Panc1 (cell line): ENCODE measurements around the gene UPB1. TPM values are rescaled to one million over a fixed set of nuclear protein-coding genes. Genes with fewer than 3 reads are reported as not detected.

Source experiments
- ATAC-seq: fragments of 200-7000 bp; cut with Tn5 transposase; 2 replicates; pipeline ENCODE4 v1.9.1; 2020; ENCODE audit warnings: mild to moderate bottlenecking, moderate library complexity
- BruUV-seq: library from RNA; stranded (reverse); fragments of 400-500 nt; replicated peaks from 2 replicates; lab custom pipeline; 2021; lab: Mats Ljungman, UMichigan
- CTCF ChIA-PET: fragments of 300-600 bp; sonication (Branson Sonifier 250); formaldehyde crosslinking; loops from one replicate; lab custom pipeline; 2022; ENCODE audit warnings: antibody characterized with exemption; lab: Charles Lee
- POLR2A ChIA-PET: fragments of 300-600 bp; sonication (Branson Sonifier 250); formaldehyde crosslinking; loops from one replicate; lab custom pipeline; 2022; ENCODE audit warnings: antibody characterized with exemption; lab: Charles Lee
- DNase-seq: peaks from one replicate; pipeline ENCODE4 v3.0.0-alpha.2; 2010; ENCODE audit warnings: low read depth, low spot score
- H3K27ac ChIP-seq: 2 replicates; pipeline ENCODE4 v1.5.1; 2011; ENCODE audit warnings: mild to moderate bottlenecking, low read length, inconsistent platforms
- H3K27me3 ChIP-seq: fragments of 200-500 bp; sonication (Bioruptor generic); 2 replicates; pipeline ENCODE4 v1.6.0; 2014; ENCODE audit warnings: low read length, inconsistent platforms; ENCODE audit not compliant: control insufficient read depth, insufficient read depth
- H3K36me3 ChIP-seq: fragments of 200-500 bp; sonication (Bioruptor generic); 2 replicates; pipeline ENCODE4 v1.5.1; 2014; ENCODE audit warnings: inconsistent platforms, mild to moderate bottlenecking, low read length, moderate library complexity; ENCODE audit not compliant: control insufficient read depth, insufficient read depth
- H3K4me1 ChIP-seq: 2 replicates; pipeline ENCODE4 v1.5.1; 2011; ENCODE audit warnings: inconsistent platforms, mild to moderate bottlenecking, low read length, moderate library complexity; ENCODE audit not compliant: control insufficient read depth, insufficient read depth
- H3K4me3 ChIP-seq, 2 experiments: 2 replicates each; pipeline ENCODE4 v1.5.1; 2011 to 2012; ENCODE audit warnings: low read depth in 2 of 2, low read length in 2 of 2, mild to moderate bottlenecking in 2 of 2, inconsistent platforms in 1 of 2, moderate library complexity in 1 of 2
- H3K9me3 ChIP-seq: fragments of 200-500 bp; sonication (Bioruptor generic); 2 replicates; pipeline ENCODE4 v1.5.1; 2014; ENCODE audit warnings: low read depth, mild to moderate bottlenecking, inconsistent platforms, low read length, moderate library complexity; ENCODE audit not compliant: control insufficient read depth, insufficient read depth
- CTCF ChIP-seq: fragments of 450-650 bp; IDR thresholded peaks from 2 replicates; pipeline ENCODE4 v1.5.1; 2017; ENCODE audit warnings: mild to moderate bottlenecking
- POLR2AphosphoS5 ChIP-seq: IDR thresholded peaks from 2 replicates; pipeline ENCODE4 v1.6.1; 2012; ENCODE audit warnings: mild to moderate bottlenecking, low read depth, low read length, moderate library complexity
- SIN3A ChIP-seq: IDR thresholded peaks from 2 replicates; pipeline ENCODE4 v1.6.1; 2012; ENCODE audit warnings: low read depth, mild to moderate bottlenecking, low read length, moderate library complexity, borderline replicate concordance; ENCODE audit not compliant: insufficient read depth
- TCF7L2 ChIP-seq: IDR thresholded peaks from 2 replicates; pipeline ENCODE4 v1.6.1; 2011; ENCODE audit warnings: mild to moderate bottlenecking, low read depth, low read length, inconsistent platforms
- in situ Hi-C: cut with HindIII; loops from 2 replicates; pipeline ENCODE4 v1.10.0; 2016; ENCODE audit warnings: low sequenced_read_pairs, low pct_unique_long_range_greater_than_20kb
- intact Hi-C: fragments of 100-400 bp; cut with micrococcal nuclease; formaldehyde crosslinking; loops from one replicate; pipeline ENCODE4 v1.10.0; 2022; ENCODE audit not compliant: unreplicated experiment
- total RNA-seq: library from RNA; stranded (reverse); gene quantifications from one replicate; pipeline ENCODE4 v1.2.1, GENCODE V29; 2021; ENCODE audit not compliant: unreplicated experiment
- TF ChIP-seq, protein P1 (sequence below), 2 experiments: IDR thresholded peaks; 2 replicates each; pipeline ENCODE4 v1.6.1; 2011 to 2012; ENCODE audit warnings: low read depth in 2 of 2, control low read depth in 1 of 2, low read length in 1 of 2, mild to moderate bottlenecking in 1 of 2, moderate library complexity in 1 of 2; ENCODE audit not compliant: insufficient read depth in 1 of 2

Gene UPB1
- total RNA-seq, 1 experiment from 2014 or later, result 0.10 TPM

GRCh38 chr22:24502034-24502433 lies 6.9 kb downstream of the UPB1 start:
- Histone ChIP-seq H3K36me3 (no peaks in the 10 kb centered on the region), H3K27me3 (no peaks in the 10 kb centered on the region), H3K4me3 (no peak overlapping the region), H3K27ac (no peak overlapping the region), H3K9me3 (no peaks in the 10 kb centered on the region), H3K4me1 (0 out of 2 replicates have a peak, but pooled peaks cover under 1% of the 10 kb centered on the region)
- POLR2A ChIA-PET, result no interaction called here
- intact Hi-C loops, result loop anchor here (5.0 kb wide), 1 partner anchor 80 kb away; no protein-coding TSS in a partner anchor
- no TSS peak for BruUV-seq
- ATAC-seq (no peak), DNase-seq (no peak)
- TF ChIP-seq TCF7L2, result no peak
- TF ChIP-seq, protein P1, sequence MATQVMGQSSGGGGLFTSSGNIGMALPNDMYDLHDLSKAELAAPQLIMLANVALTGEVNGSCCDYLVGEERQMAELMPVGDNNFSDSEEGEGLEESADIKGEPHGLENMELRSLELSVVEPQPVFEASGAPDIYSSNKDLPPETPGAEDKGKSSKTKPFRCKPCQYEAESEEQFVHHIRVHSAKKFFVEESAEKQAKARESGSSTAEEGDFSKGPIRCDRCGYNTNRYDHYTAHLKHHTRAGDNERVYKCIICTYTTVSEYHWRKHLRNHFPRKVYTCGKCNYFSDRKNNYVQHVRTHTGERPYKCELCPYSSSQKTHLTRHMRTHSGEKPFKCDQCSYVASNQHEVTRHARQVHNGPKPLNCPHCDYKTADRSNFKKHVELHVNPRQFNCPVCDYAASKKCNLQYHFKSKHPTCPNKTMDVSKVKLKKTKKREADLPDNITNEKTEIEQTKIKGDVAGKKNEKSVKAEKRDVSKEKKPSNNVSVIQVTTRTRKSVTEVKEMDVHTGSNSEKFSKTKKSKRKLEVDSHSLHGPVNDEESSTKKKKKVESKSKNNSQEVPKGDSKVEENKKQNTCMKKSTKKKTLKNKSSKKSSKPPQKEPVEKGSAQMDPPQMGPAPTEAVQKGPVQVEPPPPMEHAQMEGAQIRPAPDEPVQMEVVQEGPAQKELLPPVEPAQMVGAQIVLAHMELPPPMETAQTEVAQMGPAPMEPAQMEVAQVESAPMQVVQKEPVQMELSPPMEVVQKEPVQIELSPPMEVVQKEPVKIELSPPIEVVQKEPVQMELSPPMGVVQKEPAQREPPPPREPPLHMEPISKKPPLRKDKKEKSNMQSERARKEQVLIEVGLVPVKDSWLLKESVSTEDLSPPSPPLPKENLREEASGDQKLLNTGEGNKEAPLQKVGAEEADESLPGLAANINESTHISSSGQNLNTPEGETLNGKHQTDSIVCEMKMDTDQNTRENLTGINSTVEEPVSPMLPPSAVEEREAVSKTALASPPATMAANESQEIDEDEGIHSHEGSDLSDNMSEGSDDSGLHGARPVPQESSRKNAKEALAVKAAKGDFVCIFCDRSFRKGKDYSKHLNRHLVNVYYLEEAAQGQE (IDR thresholded peaks at IDR 0.05; ENCODE audit: insufficient read depth in 1 of 2, low read depth in 2 of 2, low read length in 1 of 2), result no peak
- no peak for TF ChIP-seq SIN3A
- TF ChIP-seq CTCF, result no peak
- TF ChIP-seq POLR2AphosphoS5, result no peak
- CTCF ChIA-PET, result interaction anchor here (0.5 to 1.3 kb wide), 2 partner anchors 77 to 80 kb away, joined by 4 read pairs; no protein-coding TSS in a partner anchor
- in situ Hi-C loops, result no loop called here

DNA sequence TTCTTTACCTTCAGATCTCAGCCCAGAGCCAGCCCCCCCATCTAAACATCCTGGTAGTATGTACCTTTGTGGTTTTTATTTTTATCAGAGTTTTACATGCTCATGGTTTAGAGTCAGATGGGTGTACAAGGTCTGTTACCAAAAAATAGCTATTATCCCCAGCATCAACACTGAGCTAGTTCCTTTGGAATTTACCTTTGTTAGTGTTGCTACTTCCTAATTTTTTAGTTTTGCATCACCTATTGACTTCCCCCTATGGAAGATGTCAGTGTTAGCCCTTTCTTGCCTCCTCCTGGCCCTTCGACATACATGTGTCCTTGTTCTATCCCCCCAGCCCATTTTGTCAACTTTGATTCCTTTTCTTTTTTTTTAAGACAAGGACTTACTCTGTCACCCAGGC lies 7.4 kb downstream of the UPB1 start:
- no peaks in the 10 kb centered on the region for H3K27me3 ChIP-seq
- no peaks in the 10 kb centered on the region for H3K36me3 ChIP-seq
- no peaks in the 10 kb centered on the region for H3K9me3 ChIP-seq
- no peak for DNase-seq
- TF ChIP-seq POLR2AphosphoS5, result no peak
- TF ChIP-seq, protein P1 (IDR thresholded peaks at IDR 0.05; ENCODE audit: insufficient read depth in 1 of 2, low read depth in 2 of 2, low read length in 1 of 2), result no peak
- intact Hi-C loops (loop anchor here (5.0 kb wide), 1 partner anchor 80 kb away; no protein-coding TSS in a partner anchor), in situ Hi-C loops (no loop called here)
- ChIA-PET CTCF (interaction anchor here (0.6 to 1.3 kb wide), 6 partner anchors 65 to 300 kb away, joined by 3 to 4 read pairs (median 3); partner anchors contain the start of gene ADORA2A), POLR2A (interaction anchor here (0.7 kb wide), 1 partner anchor 15 kb away, joined by 4 read pairs; no protein-coding TSS in a partner anchor)
- H3K4me3 ChIP-seq, result no peak overlapping the region
- H3K4me1 ChIP-seq, result 0 out of 2 replicates have a peak, but pooled peaks cover 2% of the 10 kb centered on the region
- ATAC-seq, result no peak
- no TSS peak for BruUV-seq
- no peak overlapping the region for H3K27ac ChIP-seq
